Osteoblast (primary cell): ENCODE measurements around the gene CCNJL. TPM values are rescaled to one million over a fixed set of nuclear protein-coding genes. Genes with fewer than 3 reads are reported as not detected.

Experiments
- DNase-seq: peaks from one replicate; pipeline ENCODE4 v3.0.0; 2011; ENCODE audit warnings: low spot score, mixed read lengths; ENCODE audit not compliant: insufficient read length; ENCODE audit errors: missing footprints
- H2AFZ ChIP-seq: 2 replicates; pipeline ENCODE4 v1.6.0; 2011; ENCODE audit warnings: mild to moderate bottlenecking, low read length
- H3K27ac ChIP-seq: 2 replicates; pipeline ENCODE4 v1.5.1; 2011; ENCODE audit warnings: mild to moderate bottlenecking, low read depth, low read length, moderate library complexity
- H3K27me3 ChIP-seq: 2 replicates; pipeline ENCODE4 v1.6.0; 2012; ENCODE audit warnings: mild to moderate bottlenecking, control low read depth, inconsistent platforms, low read length, moderate library complexity; ENCODE audit not compliant: insufficient read depth
- H3K36me3 ChIP-seq: 2 replicates; pipeline ENCODE4 v1.5.1; 2011; ENCODE audit warnings: mild to moderate bottlenecking, low read length, control low read depth, moderate library complexity; ENCODE audit not compliant: insufficient read depth
- H3K4me1 ChIP-seq: 2 replicates; pipeline ENCODE4 v1.5.1; 2011; ENCODE audit warnings: mild to moderate bottlenecking, low read length, control low read depth, moderate library complexity; ENCODE audit not compliant: insufficient read depth
- H3K4me2 ChIP-seq: 2 replicates; pipeline ENCODE4 v1.6.0; 2011; ENCODE audit warnings: mild to moderate bottlenecking, low read length; ENCODE audit not compliant: insufficient read depth
- H3K4me3 ChIP-seq: fragments of 200-600 bp; sonication (generic); 3 replicates; pipeline ENCODE4 v1.5.1; 2012; ENCODE audit warnings: mild to moderate bottlenecking, low read length, inconsistent platforms; ENCODE audit not compliant: insufficient read depth
- H3K79me2 ChIP-seq: 2 replicates; pipeline ENCODE4 v1.6.0; 2012; ENCODE audit warnings: mild to moderate bottlenecking, low read length, control low read depth, inconsistent platforms; ENCODE audit not compliant: insufficient read depth
- H3K9me3 ChIP-seq: 2 replicates; pipeline ENCODE4 v1.5.1; 2011; ENCODE audit warnings: low read depth, low read length, control low read depth
- H4K20me1 ChIP-seq: 2 replicates; pipeline ENCODE4 v1.6.0; 2012; ENCODE audit warnings: mild to moderate bottlenecking, low read length, control low read depth; ENCODE audit not compliant: insufficient read depth
- total RNA-seq: library from RNA; depleted of rRNA; stranded (reverse); fragments of >200 nt; gene quantifications from 2 replicates; pipeline ENCODE4 v1.2.3, GENCODE V29; 2012
- TF ChIP-seq, protein P1 (sequence below): IDR thresholded peaks from 2 replicates; pipeline ENCODE4 v1.5.1; 2011; ENCODE audit warnings: mild to moderate bottlenecking, low read depth, low read length, moderate library complexity; ENCODE audit errors: extremely low read depth

The CCNJL gene
- total RNA-seq, 1 donor, result 1.1 TPM

GRCh38 chr5:160293386-160293785 lies 19.0 kb downstream of the CCNJL start:
- Histone ChIP-seq H3K27ac (no peak overlapping the region), H4K20me1 (no peaks in the 10 kb centered on the region), H3K4me2 (no peak overlapping the region), H3K79me2 (no peaks in the 10 kb centered on the region), H3K4me1 (no peaks in the 10 kb centered on the region), H3K9me3 (no peaks in the 10 kb centered on the region), H3K36me3 (no peaks in the 10 kb centered on the region), H3K4me3 (no peak overlapping the region), H2AFZ (no peak overlapping the region), H3K27me3 (no peaks in the 10 kb centered on the region)
- TF ChIP-seq, protein P1, sequence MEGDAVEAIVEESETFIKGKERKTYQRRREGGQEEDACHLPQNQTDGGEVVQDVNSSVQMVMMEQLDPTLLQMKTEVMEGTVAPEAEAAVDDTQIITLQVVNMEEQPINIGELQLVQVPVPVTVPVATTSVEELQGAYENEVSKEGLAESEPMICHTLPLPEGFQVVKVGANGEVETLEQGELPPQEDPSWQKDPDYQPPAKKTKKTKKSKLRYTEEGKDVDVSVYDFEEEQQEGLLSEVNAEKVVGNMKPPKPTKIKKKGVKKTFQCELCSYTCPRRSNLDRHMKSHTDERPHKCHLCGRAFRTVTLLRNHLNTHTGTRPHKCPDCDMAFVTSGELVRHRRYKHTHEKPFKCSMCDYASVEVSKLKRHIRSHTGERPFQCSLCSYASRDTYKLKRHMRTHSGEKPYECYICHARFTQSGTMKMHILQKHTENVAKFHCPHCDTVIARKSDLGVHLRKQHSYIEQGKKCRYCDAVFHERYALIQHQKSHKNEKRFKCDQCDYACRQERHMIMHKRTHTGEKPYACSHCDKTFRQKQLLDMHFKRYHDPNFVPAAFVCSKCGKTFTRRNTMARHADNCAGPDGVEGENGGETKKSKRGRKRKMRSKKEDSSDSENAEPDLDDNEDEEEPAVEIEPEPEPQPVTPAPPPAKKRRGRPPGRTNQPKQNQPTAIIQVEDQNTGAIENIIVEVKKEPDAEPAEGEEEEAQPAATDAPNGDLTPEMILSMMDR, result no peak
- no peak for DNase-seq

- H2AFZ ChIP-seq, result no peak overlapping the region
- H4K20me1 ChIP-seq, result no peaks in the 10 kb centered on the region
- H3K4me2 ChIP-seq, result no peak overlapping the region
- TF ChIP-seq, protein P1, result no peak
- DNase-seq, result no peak
- H3K27ac ChIP-seq, result no peak overlapping the region
- H3K79me2 ChIP-seq, result no peaks in the 10 kb centered on the region
- H3K27me3 ChIP-seq, result no peaks in the 10 kb centered on the region
- no peaks in the 10 kb centered on the region for H3K9me3 ChIP-seq
- no peak overlapping the region for H3K4me3 ChIP-seq
- no peaks in the 10 kb centered on the region for H3K36me3 ChIP-seq
- H3K4me1 ChIP-seq, result no peaks in the 10 kb centered on the region
Observed at GRCh38 chr5:160291467-160291866, 20.9 kb downstream of the CCNJL start.

DNA sequence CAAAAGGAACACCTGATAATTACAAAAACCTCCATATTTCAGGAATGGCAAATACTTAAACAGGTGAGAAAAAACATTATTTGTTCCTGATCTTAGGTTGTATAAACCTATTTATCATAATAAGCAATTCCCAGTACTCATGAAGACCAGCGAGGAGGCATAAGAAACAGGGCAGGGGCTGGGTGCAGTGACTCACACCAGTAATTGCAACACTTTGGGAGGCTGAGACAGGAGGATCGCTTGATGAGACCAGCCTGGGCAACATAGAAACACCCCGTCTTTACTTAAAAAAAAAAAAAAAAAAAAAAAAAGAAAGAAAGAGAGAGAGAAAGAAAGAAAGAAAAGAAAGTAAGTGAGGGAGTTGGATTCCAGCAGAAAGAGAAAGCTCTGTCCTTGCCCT lies 21.6 kb downstream of the CCNJL start:
- Histone ChIP-seq H3K4me3 (no peak overlapping the region), H3K4me2 (no peak overlapping the region), H3K27me3 (no peaks in the 10 kb centered on the region), H2AFZ (no peak overlapping the region), H3K4me1 (no peaks in the 10 kb centered on the region), H3K36me3 (no peaks in the 10 kb centered on the region), H3K79me2 (no peaks in the 10 kb centered on the region), H3K9me3 (no peaks in the 10 kb centered on the region), H3K27ac (no peak overlapping the region), H4K20me1 (no peaks in the 10 kb centered on the region)
- TF ChIP-seq, protein P1, result no peak
- no peak for DNase-seq

DNA sequence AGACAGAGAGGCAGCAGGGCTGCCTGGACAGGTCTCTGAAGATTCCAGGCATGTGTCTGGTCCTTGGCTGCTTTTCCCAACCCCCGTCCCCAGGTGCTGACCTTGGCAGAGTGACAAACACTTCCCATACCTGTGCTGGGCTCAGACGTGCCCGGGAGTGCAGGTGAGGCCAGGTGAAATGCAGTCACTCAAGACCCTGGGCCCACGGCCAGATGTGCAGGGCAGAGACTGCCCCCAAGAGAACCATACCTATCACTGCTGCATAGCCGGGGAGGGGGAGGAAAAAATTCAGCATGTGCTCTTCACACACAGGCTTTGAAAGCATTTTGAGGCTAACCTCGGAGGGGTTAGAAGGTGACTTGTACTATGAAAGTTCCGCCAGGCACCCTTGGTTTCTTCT lies 22.6 kb downstream of the CCNJL start:
- no peak for DNase-seq
- H3K36me3 ChIP-seq, result no peaks in the 10 kb centered on the region
- no peak overlapping the region for H3K4me2 ChIP-seq
- H3K9me3 ChIP-seq, result no peaks in the 10 kb centered on the region
- no peaks in the 10 kb centered on the region for H3K4me1 ChIP-seq
- no peaks in the 10 kb centered on the region for H3K79me2 ChIP-seq
- TF ChIP-seq, protein P1, result no peak
- H2AFZ ChIP-seq, result no peak overlapping the region
- H3K27ac ChIP-seq, result no peak overlapping the region
- no peaks in the 10 kb centered on the region for H4K20me1 ChIP-seq
- no peaks in the 10 kb centered on the region for H3K27me3 ChIP-seq
- no peak overlapping the region for H3K4me3 ChIP-seq
